GM10266 (cell line): ENCODE data around the gene NTSR1.

Experiments used
- DNase-seq: peaks from one replicate; pipeline ENCODE4 v3.0.0; 2012; ENCODE audit errors: extremely low spot score
- CTCF ChIP-seq: IDR thresholded peaks from 2 replicates; pipeline ENCODE4 v1.5.1; 2012; ENCODE audit warnings: mild to moderate bottlenecking, low read depth; ENCODE audit not compliant: control insufficient read depth, insufficient read depth; ENCODE audit errors: missing control alignments

Gene NTSR1

GRCh38 chr20:62667530-62668440, 40.9 kb upstream of the NTSR1 start:
- TF ChIP-seq CTCF: no peak

GRCh38 chr20:62668441-62669027, 40.1 kb upstream of the NTSR1 start:
- TF ChIP-seq CTCF: peak; percentile 62
- DNase-seq: peak; percentile 79

More at GRCh38 chr20:62667530-62668440, 40.9 kb upstream of the NTSR1 start:
- no peak for DNase-seq

GRCh38 chr20:62669249-62669648, 39.4 kb upstream of the NTSR1 start:
- TF ChIP-seq CTCF: no peak

GRCh38 chr20:62670156-62670555, 38.5 kb upstream of the NTSR1 start:
- TF ChIP-seq CTCF: no peak
- DNase-seq: no peak

More at GRCh38 chr20:62669249-62669648, 39.4 kb upstream of the NTSR1 start:
- DNase-seq: no peak

- no peak for TF ChIP-seq CTCF
- DNase-seq: no peak
These were observed 37.6 kb upstream of the NTSR1 start for GRCh38 chr20:62670998-62671397.

GRCh38 chr20:62671765-62672164, 36.9 kb upstream of the NTSR1 start:
- no peak for DNase-seq
- no peak for TF ChIP-seq CTCF

GRCh38 chr20:62674370-62674769, 34.3 kb upstream of the NTSR1 start:
- no peak for TF ChIP-seq CTCF

More at GRCh38 chr20:62674370-62674769, 34.3 kb upstream of the NTSR1 start:
- DNase-seq: no peak
